Transverse colon (tissue), 4 donors: ENCODE measurements around the gene ZFYVE27.

Experiments
- POLR2A ChIP-seq: fragments of 450-650 bp; IDR thresholded peaks from one replicate; pipeline ENCODE4 v1.6.1; 2016; ENCODE audit warnings: antibody characterized with exemption, mild to moderate bottlenecking, moderate library complexity
- POLR2AphosphoS5 ChIP-seq, 3 donors: sonication (generic); formaldehyde crosslinking; IDR thresholded peaks; one replicate each; pipeline ENCODE4 v1.6.1; 2016; ENCODE audit warnings: antibody characterized with exemption in 3 of 3
- TF ChIP-seq, protein P1 (sequence below), 5 experiments: fragments of 200-600 bp in 3 of 5; fragments of 450-650 bp in 2 of 5; sonication (generic) in 3 of 5; IDR thresholded peaks; 1 replicate in 2 of 5; 2 replicates in 3 of 5; pipeline ENCODE4 v1.5.1; 2016 to 2017; ENCODE audit warnings: antibody characterized with exemption in 5 of 5, inconsistent platforms in 3 of 5, mild to moderate bottlenecking in 2 of 5, moderate library complexity in 1 of 5

DNA sequence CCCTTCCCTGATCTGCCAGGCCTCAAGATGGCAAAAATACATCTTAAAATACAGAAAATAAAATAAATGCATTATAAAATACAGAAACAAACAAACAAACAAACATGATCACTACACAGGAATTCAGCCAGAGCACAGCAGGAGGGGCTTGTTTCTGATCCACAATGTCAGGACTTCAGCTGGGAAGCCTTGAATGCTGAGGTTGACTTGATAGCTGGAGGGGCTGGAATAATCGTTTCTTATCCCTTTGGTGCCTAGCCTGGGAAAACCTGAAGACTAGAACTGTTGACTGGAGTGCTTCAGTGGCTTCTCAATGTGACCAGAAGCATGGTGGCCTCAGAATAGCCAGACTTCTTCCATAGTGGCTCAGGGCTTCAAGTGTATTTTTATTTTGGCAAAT, 32.6 kb upstream of the ZFYVE27 start:
- TF ChIP-seq POLR2A (no peak), POLR2AphosphoS5 (IDR thresholded peaks at IDR 0.05) (no peak)
- TF ChIP-seq, protein P1, sequence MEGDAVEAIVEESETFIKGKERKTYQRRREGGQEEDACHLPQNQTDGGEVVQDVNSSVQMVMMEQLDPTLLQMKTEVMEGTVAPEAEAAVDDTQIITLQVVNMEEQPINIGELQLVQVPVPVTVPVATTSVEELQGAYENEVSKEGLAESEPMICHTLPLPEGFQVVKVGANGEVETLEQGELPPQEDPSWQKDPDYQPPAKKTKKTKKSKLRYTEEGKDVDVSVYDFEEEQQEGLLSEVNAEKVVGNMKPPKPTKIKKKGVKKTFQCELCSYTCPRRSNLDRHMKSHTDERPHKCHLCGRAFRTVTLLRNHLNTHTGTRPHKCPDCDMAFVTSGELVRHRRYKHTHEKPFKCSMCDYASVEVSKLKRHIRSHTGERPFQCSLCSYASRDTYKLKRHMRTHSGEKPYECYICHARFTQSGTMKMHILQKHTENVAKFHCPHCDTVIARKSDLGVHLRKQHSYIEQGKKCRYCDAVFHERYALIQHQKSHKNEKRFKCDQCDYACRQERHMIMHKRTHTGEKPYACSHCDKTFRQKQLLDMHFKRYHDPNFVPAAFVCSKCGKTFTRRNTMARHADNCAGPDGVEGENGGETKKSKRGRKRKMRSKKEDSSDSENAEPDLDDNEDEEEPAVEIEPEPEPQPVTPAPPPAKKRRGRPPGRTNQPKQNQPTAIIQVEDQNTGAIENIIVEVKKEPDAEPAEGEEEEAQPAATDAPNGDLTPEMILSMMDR (IDR thresholded peaks at IDR 0.05) = no peak
